OCI-LY7 (cell line): ENCODE data around the gene CDKN1A. TPM values are rescaled to one million over a fixed set of nuclear protein-coding genes. Genes with fewer than 3 reads are reported as not detected.

ENCODE experiments used
- BruUV-seq: library from RNA; stranded (reverse); fragments of 400-500 nt; replicated peaks from 2 replicates; lab custom pipeline; 2021; lab: Mats Ljungman, UMichigan
- CTCF ChIA-PET: fragments of 300-600 bp; sonication (Branson Sonifier 250); formaldehyde crosslinking; loops from one replicate; lab custom pipeline; 2022; ENCODE audit warnings: antibody characterized with exemption; ENCODE audit not compliant: unreplicated experiment; lab: Charles Lee
- POLR2A ChIA-PET: fragments of 300-600 bp; sonication (Branson Sonifier 250); formaldehyde crosslinking; loops from one replicate; lab custom pipeline; 2022; ENCODE audit warnings: antibody characterized with exemption; lab: Charles Lee
- DNase-seq: peaks from one replicate; pipeline ENCODE4 v3.0.0-alpha.2; 2015; ENCODE audit warnings: low spot score
- H2AFZ ChIP-seq: fragments of 200-600 bp; sonication (generic), shearing (Covaris generic); 2 replicates; pipeline ENCODE4 v1.6.1; 2014; ENCODE audit warnings: mild to moderate bottlenecking, antibody characterized with exemption, low read length, moderate library complexity
- H3K27ac ChIP-seq: fragments of 200-600 bp; sonication (generic); 2 replicates; pipeline ENCODE4 v1.5.1; 2014; ENCODE audit warnings: mixed run types, low read depth, mild to moderate bottlenecking, moderate library complexity, low read length, inconsistent platforms; ENCODE audit not compliant: poor library complexity, severe bottlenecking
- H3K36me3 ChIP-seq: fragments of 200-600 bp; sonication (generic); 2 replicates; pipeline ENCODE4 v1.6.1; 2014; ENCODE audit warnings: mild to moderate bottlenecking, antibody characterized with exemption, low read length, moderate library complexity, mixed read lengths; ENCODE audit not compliant: insufficient read depth
- H3K4me1 ChIP-seq: fragments of 200-600 bp; sonication (generic); 2 replicates; pipeline ENCODE4 v1.5.1; 2014; ENCODE audit warnings: mild to moderate bottlenecking, low read length; ENCODE audit not compliant: insufficient read depth, poor library complexity, severe bottlenecking
- H3K4me2 ChIP-seq: fragments of 200-600 bp; sonication (generic); 2 replicates; pipeline ENCODE4 v1.6.1; 2014; ENCODE audit warnings: mild to moderate bottlenecking, low read length
- H3K4me3 ChIP-seq: fragments of 200-600 bp; sonication (generic); 2 replicates; pipeline ENCODE4 v1.5.1; 2014; ENCODE audit warnings: mild to moderate bottlenecking, low read depth, low read length; ENCODE audit not compliant: poor library complexity, severe bottlenecking
- H3K79me2 ChIP-seq: fragments of 200-600 bp; sonication (generic); 2 replicates; pipeline ENCODE4 v1.6.1; 2016; ENCODE audit warnings: low read depth, mild to moderate bottlenecking, low read length, moderate library complexity, mixed read lengths; ENCODE audit not compliant: insufficient read depth
- H3K9me2 ChIP-seq: fragments of 200-600 bp; sonication (generic); 2 replicates; pipeline ENCODE4 v1.6.1; 2016; ENCODE audit warnings: mild to moderate bottlenecking, low read length, mixed read lengths; ENCODE audit not compliant: insufficient read depth
- H3K9me3 ChIP-seq: fragments of 200-600 bp; sonication (generic); 2 replicates; pipeline ENCODE4 v1.6.1; 2014; ENCODE audit warnings: mild to moderate bottlenecking, mixed run types, low read length, mixed read lengths
- H4K20me1 ChIP-seq: fragments of 200-600 bp; sonication (generic); 2 replicates; pipeline ENCODE4 v1.6.1; 2014; ENCODE audit warnings: mild to moderate bottlenecking, antibody characterized with exemption, low read length, moderate library complexity, mixed read lengths; ENCODE audit not compliant: insufficient read depth
- EZH2phosphoT487 ChIP-seq: fragments of 200-600 bp; sonication (generic); IDR thresholded peaks from 2 replicates; pipeline ENCODE4 v1.6.1; 2018; ENCODE audit warnings: low read depth, borderline replicate concordance, mild to moderate bottlenecking, mixed run types, antibody characterized with exemption, low read length, moderate library complexity, mixed read lengths
- intact Hi-C: fragments of 100-400 bp; cut with micrococcal nuclease; formaldehyde crosslinking; loops from one replicate; pipeline ENCODE4 v1.10.0; 2022; ENCODE audit not compliant: unreplicated experiment
- total RNA-seq, 2 experiments: library from RNA; depleted of rRNA in 1 of 2; stranded (reverse); fragments of >200 nt in 1 of 2; shearing (Covaris generic) in 1 of 2; gene quantifications; 2 replicates each; pipeline ENCODE4 v1.2.3, GENCODE V29; 2014 to 2022
- TF ChIP-seq, protein P1 (sequence below): fragments of 200-600 bp; sonication (generic); conservative IDR thresholded peaks from 2 replicates; pipeline ENCODE4 v1.5.1; 2014; ENCODE audit warnings: mild to moderate bottlenecking, antibody characterized with exemption, low read length, moderate library complexity, mixed read lengths

CDKN1A gene
- total RNA-seq, 2 experiments from 2014 or later = 0.13 to 1.3 TPM

DNA sequence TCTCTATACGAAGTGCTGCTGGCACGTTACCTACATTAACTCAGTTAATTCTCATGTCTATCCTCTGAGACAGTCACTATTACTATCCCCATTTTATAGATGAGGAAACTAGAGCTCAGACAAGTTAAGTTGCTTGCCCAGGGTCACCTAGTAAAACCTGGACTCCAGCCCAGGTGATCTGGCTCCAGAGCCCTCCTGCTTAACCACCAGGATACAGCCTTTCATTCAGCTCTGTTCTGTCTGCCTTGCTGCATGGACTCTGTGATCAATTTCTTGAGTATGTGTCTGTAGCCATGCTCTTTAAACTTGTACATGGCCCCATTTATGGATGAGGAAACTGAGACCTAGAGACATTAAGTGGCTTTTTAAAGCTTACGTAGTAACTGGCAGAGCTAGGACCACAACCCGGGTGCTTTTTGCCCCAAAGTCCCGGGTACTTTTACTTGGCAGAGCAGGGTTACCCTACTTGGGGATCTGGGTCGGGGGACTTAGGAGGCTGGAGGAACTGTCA, 4.7 kb downstream of the CDKN1A start:
- Histone ChIP-seq H3K79me2 (no peaks in the 10 kb centered on the region), H3K36me3 (no peaks in the 10 kb centered on the region), H2AFZ (peak overlapping the region; percentile 47; the same call in 1 of the 2 replicates), H3K4me3 (peak overlapping the region; percentile 14), H4K20me1 (no peaks in the 10 kb centered on the region), H3K9me2 (no peaks in the 10 kb centered on the region), H3K4me2 (peak overlapping the region; percentile 75), H3K27ac (peak overlapping the region; percentile 69), H3K9me3 (no peaks in the 10 kb centered on the region), H3K4me1 (peaks cover 63% of the 10 kb centered on the region)
- TF ChIP-seq, protein P1, sequence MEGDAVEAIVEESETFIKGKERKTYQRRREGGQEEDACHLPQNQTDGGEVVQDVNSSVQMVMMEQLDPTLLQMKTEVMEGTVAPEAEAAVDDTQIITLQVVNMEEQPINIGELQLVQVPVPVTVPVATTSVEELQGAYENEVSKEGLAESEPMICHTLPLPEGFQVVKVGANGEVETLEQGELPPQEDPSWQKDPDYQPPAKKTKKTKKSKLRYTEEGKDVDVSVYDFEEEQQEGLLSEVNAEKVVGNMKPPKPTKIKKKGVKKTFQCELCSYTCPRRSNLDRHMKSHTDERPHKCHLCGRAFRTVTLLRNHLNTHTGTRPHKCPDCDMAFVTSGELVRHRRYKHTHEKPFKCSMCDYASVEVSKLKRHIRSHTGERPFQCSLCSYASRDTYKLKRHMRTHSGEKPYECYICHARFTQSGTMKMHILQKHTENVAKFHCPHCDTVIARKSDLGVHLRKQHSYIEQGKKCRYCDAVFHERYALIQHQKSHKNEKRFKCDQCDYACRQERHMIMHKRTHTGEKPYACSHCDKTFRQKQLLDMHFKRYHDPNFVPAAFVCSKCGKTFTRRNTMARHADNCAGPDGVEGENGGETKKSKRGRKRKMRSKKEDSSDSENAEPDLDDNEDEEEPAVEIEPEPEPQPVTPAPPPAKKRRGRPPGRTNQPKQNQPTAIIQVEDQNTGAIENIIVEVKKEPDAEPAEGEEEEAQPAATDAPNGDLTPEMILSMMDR = no peak
- TF ChIP-seq EZH2phosphoT487 = no peak
- ChIA-PET POLR2A (interaction anchor here (0.6 to 2.5 kb wide), 10 partner anchors 9 to 76 kb away, joined by 3 to 14 read pairs (median 4); no protein-coding TSS in a partner anchor), CTCF (interaction anchor here (0.7 to 1.1 kb wide), 3 partner anchors 32 to 37 kb away, joined by 3 to 6 read pairs (median 3); no protein-coding TSS in a partner anchor)
- no TSS peak for BruUV-seq
- intact Hi-C loops = loop anchor here (2.0 kb wide), 1 partner anchor 18 kb away; no protein-coding TSS in a partner anchor
- DNase-seq = no peak

GRCh38 chr6:36683656-36684446, 5.3 kb downstream of the CDKN1A start:
- peak overlapping the region; percentile 75 for H3K4me2 ChIP-seq
- H2AFZ ChIP-seq = no peak overlapping the region
- intact Hi-C loops = loop anchor here (2.0 kb wide), 1 partner anchor 17 kb away; no protein-coding TSS in a partner anchor
- H3K9me2 ChIP-seq = no peaks in the 10 kb centered on the region
- H3K4me1 ChIP-seq = peaks cover 62% of the 10 kb centered on the region
- no peaks in the 10 kb centered on the region for H3K36me3 ChIP-seq
- TF ChIP-seq EZH2phosphoT487 = no peak
- TF ChIP-seq, protein P1 = no peak
- POLR2A ChIA-PET = interaction anchor here (0.6 to 2.5 kb wide), 6 partner anchors 8 to 204 kb away, joined by 3 to 14 read pairs (median 5); no protein-coding TSS in a partner anchor
- H3K9me3 ChIP-seq = no peaks in the 10 kb centered on the region
- H4K20me1 ChIP-seq = no peaks in the 10 kb centered on the region
- DNase-seq = no peak
- H3K79me2 ChIP-seq = no peaks in the 10 kb centered on the region
- H3K4me3 ChIP-seq = no peak overlapping the region
- CTCF ChIA-PET = interaction anchor here (1.1 kb wide), 1 partner anchor 34 kb away, joined by 3 read pairs; no protein-coding TSS in a partner anchor
- no TSS peak for BruUV-seq
- peak overlapping the region; percentile 69 for H3K27ac ChIP-seq
